Measurements from ENCODE around the gene STX1B.

DNA sequence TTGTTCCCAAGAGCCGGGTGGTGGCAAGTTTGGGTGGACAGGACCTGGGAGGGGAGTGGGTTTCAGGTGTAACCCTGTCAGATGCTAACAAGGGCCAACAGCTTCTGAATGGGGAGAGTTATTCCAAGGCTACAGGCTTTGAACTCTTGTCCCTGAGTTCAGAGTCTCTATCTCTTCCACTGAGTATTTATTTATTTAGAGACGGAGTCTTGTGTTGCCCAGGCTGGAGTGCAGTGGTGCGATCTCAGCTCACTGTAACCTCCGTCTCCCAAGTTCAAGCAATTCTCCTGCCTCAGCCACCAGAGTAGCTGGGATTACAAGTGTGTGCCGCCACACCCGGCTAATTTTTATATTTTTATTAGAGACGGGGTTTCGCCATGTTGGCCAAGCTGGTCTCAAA is 55.4 kb downstream of the STX1B start:
- TF ChIP-seq HMGXB4 (CRISPR knock-in tag; IDR thresholded peaks at IDR 0.05) (no peak), CREM (CRISPR knock-in tag; IDR thresholded peaks at IDR 0.05) (no peak), RELA (CRISPR knock-in tag; IDR thresholded peaks at IDR 0.05; ENCODE audit: borderline replicate concordance) (no peak), CTCF (IDR thresholded peaks at IDR 0.05) (no peak), ELF4 (CRISPR knock-in tag; IDR thresholded peaks at IDR 0.05; ENCODE audit: low read depth) (no peak), ZNF232 (CRISPR knock-in tag; IDR thresholded peaks at IDR 0.05) (no peak), NR3C1 (CRISPR knock-in tag; conservative IDR thresholded peaks at IDR 0.05; ENCODE audit: low read depth) (no peak), TEAD1 (CRISPR knock-in tag; IDR thresholded peaks at IDR 0.05) (no peak)
- TF ChIP-seq, protein P1, sequence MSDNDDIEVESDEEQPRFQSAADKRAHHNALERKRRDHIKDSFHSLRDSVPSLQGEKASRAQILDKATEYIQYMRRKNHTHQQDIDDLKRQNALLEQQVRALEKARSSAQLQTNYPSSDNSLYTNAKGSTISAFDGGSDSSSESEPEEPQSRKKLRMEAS (CRISPR knock-in tag; IDR thresholded peaks at IDR 0.05) = no peak

Measured in WTC11 (cell line).